Measurements from ENCODE around the gene NPPA.
A peak's percentile ranks its signal among the peaks of the same experiment; 100 is the strongest.

DNA sequence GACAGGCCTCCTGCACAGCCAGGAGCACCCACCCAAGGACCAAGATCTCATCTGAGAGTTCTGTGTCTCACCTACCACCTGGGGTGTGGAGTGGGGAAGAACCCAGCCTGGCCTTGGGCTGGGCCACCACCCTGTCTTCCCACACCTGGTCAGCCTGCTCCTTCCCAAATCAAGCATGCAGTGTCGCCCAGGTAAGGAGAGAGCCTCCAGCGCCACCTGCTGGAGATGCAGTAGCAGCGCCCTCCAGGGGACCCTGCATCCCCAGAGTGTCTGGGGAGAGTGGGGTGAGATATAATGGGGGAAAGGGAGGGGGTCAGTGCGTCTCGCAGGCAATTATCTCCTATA is 46.3 kb upstream of the NPPA start:
- TF ChIP-seq, protein P1, sequence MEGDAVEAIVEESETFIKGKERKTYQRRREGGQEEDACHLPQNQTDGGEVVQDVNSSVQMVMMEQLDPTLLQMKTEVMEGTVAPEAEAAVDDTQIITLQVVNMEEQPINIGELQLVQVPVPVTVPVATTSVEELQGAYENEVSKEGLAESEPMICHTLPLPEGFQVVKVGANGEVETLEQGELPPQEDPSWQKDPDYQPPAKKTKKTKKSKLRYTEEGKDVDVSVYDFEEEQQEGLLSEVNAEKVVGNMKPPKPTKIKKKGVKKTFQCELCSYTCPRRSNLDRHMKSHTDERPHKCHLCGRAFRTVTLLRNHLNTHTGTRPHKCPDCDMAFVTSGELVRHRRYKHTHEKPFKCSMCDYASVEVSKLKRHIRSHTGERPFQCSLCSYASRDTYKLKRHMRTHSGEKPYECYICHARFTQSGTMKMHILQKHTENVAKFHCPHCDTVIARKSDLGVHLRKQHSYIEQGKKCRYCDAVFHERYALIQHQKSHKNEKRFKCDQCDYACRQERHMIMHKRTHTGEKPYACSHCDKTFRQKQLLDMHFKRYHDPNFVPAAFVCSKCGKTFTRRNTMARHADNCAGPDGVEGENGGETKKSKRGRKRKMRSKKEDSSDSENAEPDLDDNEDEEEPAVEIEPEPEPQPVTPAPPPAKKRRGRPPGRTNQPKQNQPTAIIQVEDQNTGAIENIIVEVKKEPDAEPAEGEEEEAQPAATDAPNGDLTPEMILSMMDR (IDR thresholded peaks at IDR 0.05): peak; percentile 56 to 67 (median 62)
- TF ChIP-seq POLR2A (IDR thresholded peaks at IDR 0.05): no peak

Data from uterus (tissue), 2 donors.